Measurements from ENCODE around the gene PRRC2C.

DNA sequence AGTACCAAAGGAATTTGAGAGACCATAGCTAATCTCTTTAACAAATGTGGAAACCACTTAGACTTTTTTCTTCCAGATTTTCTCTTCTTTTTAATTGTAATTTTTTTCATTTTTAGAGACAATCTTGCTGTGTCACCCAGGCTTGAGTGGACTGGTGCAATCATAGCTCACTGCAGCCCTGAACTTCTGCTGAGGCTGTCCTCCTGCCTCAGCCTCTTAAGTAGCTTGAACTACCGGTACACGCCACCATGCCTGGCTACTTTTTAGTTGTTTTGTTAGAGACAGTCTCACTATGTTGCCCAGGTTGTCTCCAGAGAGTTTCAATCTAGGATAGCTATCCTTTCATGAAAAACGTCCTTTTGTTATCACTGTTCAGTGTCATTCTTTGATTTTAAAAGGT is 15.0 kb downstream of the PRRC2C start:
- TF ChIP-seq TAF1 (IDR thresholded peaks at IDR 0.05; ENCODE audit: borderline replicate concordance, insufficient read depth, low read length) (no peak), FOXP2 (optimal IDR thresholded peaks at IDR 0.05; ENCODE audit: borderline replicate concordance, extremely low read depth, extremely low read length, insufficient read depth) (no peak)
- TF ChIP-seq, protein P1, sequence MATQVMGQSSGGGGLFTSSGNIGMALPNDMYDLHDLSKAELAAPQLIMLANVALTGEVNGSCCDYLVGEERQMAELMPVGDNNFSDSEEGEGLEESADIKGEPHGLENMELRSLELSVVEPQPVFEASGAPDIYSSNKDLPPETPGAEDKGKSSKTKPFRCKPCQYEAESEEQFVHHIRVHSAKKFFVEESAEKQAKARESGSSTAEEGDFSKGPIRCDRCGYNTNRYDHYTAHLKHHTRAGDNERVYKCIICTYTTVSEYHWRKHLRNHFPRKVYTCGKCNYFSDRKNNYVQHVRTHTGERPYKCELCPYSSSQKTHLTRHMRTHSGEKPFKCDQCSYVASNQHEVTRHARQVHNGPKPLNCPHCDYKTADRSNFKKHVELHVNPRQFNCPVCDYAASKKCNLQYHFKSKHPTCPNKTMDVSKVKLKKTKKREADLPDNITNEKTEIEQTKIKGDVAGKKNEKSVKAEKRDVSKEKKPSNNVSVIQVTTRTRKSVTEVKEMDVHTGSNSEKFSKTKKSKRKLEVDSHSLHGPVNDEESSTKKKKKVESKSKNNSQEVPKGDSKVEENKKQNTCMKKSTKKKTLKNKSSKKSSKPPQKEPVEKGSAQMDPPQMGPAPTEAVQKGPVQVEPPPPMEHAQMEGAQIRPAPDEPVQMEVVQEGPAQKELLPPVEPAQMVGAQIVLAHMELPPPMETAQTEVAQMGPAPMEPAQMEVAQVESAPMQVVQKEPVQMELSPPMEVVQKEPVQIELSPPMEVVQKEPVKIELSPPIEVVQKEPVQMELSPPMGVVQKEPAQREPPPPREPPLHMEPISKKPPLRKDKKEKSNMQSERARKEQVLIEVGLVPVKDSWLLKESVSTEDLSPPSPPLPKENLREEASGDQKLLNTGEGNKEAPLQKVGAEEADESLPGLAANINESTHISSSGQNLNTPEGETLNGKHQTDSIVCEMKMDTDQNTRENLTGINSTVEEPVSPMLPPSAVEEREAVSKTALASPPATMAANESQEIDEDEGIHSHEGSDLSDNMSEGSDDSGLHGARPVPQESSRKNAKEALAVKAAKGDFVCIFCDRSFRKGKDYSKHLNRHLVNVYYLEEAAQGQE (IDR thresholded peaks at IDR 0.05; ENCODE audit: insufficient read depth in 1 of 2, low read depth in 2 of 2, low read length in 2 of 2): no peak

All from PFSK-1 (cell line).